Heart left ventricle (tissue), 16 donors: ENCODE data around the gene LARP4B. TPM values are rescaled to one million over a fixed set of nuclear protein-coding genes. Genes with fewer than 3 reads are reported as not detected.

Source experiments
- ATAC-seq, 4 donors: fragments of 200-7000 bp; cut with Tn5 transposase; one replicate each; pipeline ENCODE4 v1.9.1; 2020 to 2022; ENCODE audit warnings: moderate library complexity in 4 of 4, mild to moderate bottlenecking in 3 of 4, moderate number of reproducible peaks in 1 of 4
- DNase-seq, 5 donors: peaks; one replicate each; pipeline ENCODE4 v3.0.0-alpha.2; 2020
- H3K27ac ChIP-seq, 12 donors: fragments of 200-600 bp; sonication (generic) in 4 of 12; one replicate each; pipeline versions ENCODE4 v1.5.0 to v1.8.0; 2016 to 2022; ENCODE audit warnings: mild to moderate bottlenecking in 2 of 12
- H3K27me3 ChIP-seq, 9 donors: fragments of 200-600 bp; sonication (generic) in 2 of 9; one replicate each; pipeline versions ENCODE4 v1.5.1 to v1.8.0; 2016 to 2022; ENCODE audit warnings: mild to moderate bottlenecking in 3 of 9
- H3K36me3 ChIP-seq, 9 donors: fragments of 200-600 bp; sonication (generic) in 2 of 9; one replicate each; pipeline versions ENCODE4 v1.5.0 to v1.8.0; 2018 to 2022; ENCODE audit warnings: mild to moderate bottlenecking in 2 of 9
- H3K4me1 ChIP-seq, 12 donors: fragments of 200-600 bp; sonication (generic) in 4 of 12; one replicate each; pipeline versions ENCODE4 v1.5.0 to v1.8.0; 2016 to 2022; ENCODE audit warnings: mild to moderate bottlenecking in 3 of 12
- H3K4me3 ChIP-seq, 12 donors: fragments of 200-600 bp; sonication (generic) in 4 of 12; one replicate each; pipeline versions ENCODE4 v1.5.0 to v1.8.0; 2017 to 2022; ENCODE audit warnings: mild to moderate bottlenecking in 9 of 12, moderate library complexity in 4 of 12
- H3K9me3 ChIP-seq, 12 donors: fragments of 200-600 bp; sonication (generic) in 4 of 12; one replicate each; pipeline versions ENCODE4 v1.5.0 to v1.8.0; 2016 to 2022; ENCODE audit warnings: mild to moderate bottlenecking in 1 of 12
- CTCF ChIP-seq, 12 donors: fragments of 200-600 bp; sonication (generic) in 4 of 12; IDR thresholded peaks; one replicate each; pipeline versions ENCODE4 v1.5.0 to v1.8.0; 2018 to 2022; ENCODE audit warnings: antibody characterized with exemption in 12 of 12, mild to moderate bottlenecking in 5 of 12
- POLR2A ChIP-seq, 2 donors: fragments of 450-650 bp; IDR thresholded peaks; one replicate each; pipeline ENCODE4 v1.6.1; 2017; ENCODE audit warnings: antibody characterized with exemption in 2 of 2, mild to moderate bottlenecking in 2 of 2, moderate library complexity in 2 of 2
- WGBS, 4 donors: extraction: QIAGEN DNeasy Blood & Tissue Kit in 2 of 4; methylation state at CpG; one replicate each; pipeline versions ENCODE4 v1.1.5 to v1.1.7; 2013 to 2018; 5-methylcytosine and 5-hydroxymethylcytosine counted together
- intact Hi-C, 10 donors: fragments of 100-400 bp; cut with DNase I; formaldehyde crosslinking; loops; one replicate each; pipeline versions ENCODE4 v1.11.1 to v1.14.2; 2022
- polyA plus RNA-seq, 2 donors: library from polyadenylated mRNA; stranded (reverse); fragments of 200-250 nt; gene quantifications; one replicate each; pipeline ENCODE4 v1.2.3, GENCODE V29; 2013
- total RNA-seq, 9 donors: library from RNA; depleted of rRNA in 2 of 9; stranded (reverse); fragments of >200 nt in 2 of 9; fragmentation: NEBNext Ultra II Directional in 3 of 9; extraction: Animal tissue kit (Norgen Biotek cat#: 25700) in 3 of 9; gene quantifications; one replicate each; pipeline versions ENCODE4 v1.1.0 to v1.2.4, GENCODE V29; 2016 to 2023
- donor health status: ischemic (EF 13 %, LVEDD 7.1; RV severe dilation, severe dysfunction).
- donor health status: healthy with polysubstance abuse.
- donor health status: DM: no; HTN: yes; CAD: no.
- donor health status: DM: no; HTN: no; CAD: no.
- donor health status: ischemic (EF 25% LVEDD 6.9; RV normal size, moderate dysfunction).
- donor health status: ischemic (EF 25% LVEDD 5.7; RV mildly dilated, moderate dysfunction).
- donor health status: healthy.
- donor health status: DM: yes; HTN: yes; CAD: no.
- donor health status: ischemic (EF 35%, LVEDD 5.7; RV mildly dilated, moderate dysfunction).
- donor health status: nonischemic (EF 11% LVEDD 7.7; RV severe dilation, severe dysfunction).
- donor health status: DM: yes; HTN: yes; CAD: no.
- donor health status: PGD.
- donor health status: ischemic (EF 29% LVEDD 5.4; RV normal size, mild dysfunction).
- donor health status: nonischemic (EF 23%, LVEDD 6.1; RV moderate dilation, normal function).

LARP4B gene
- total and polyA plus RNA-seq, 11 donors, result 20.1 to 81.1 (median 63.0) TPM

GRCh38 chr10:790821-791551, 140.5 kb downstream of the LARP4B start:
- 85 to 94% (median 89%) methylated on average over 22 to 25 of the region's 25 CpGs for WGBS, 4 donors
- Histone ChIP-seq H3K36me3 (no peaks in the 10 kb centered on the region), H3K27ac (no peak overlapping the region), H3K27me3 (no peaks in the 10 kb centered on the region), H3K9me3 (no peaks in the 10 kb centered on the region), H3K4me1 (peaks cover 0 to 21% (median 8%) of the 10 kb centered on the region in 12 donors), H3K4me3 (no peak overlapping the region)
- intact Hi-C loops, result loop anchor here in 6 of 10 donors (5.0 to 10.0 kb wide), 4 partner anchors 206 to 284 kb away; no protein-coding TSS in a partner anchor
- no peak for DNase-seq
- no peak for ATAC-seq
- TF ChIP-seq CTCF (IDR thresholded peaks at IDR 0.05), result no peak

GRCh38 chr10:789831-790701, 141.4 kb downstream of the LARP4B start:
- DNase-seq (peak in 1 of 5 donors; percentile 18), ATAC-seq (no peak)
- Histone ChIP-seq H3K27me3 (peaks cover 0 to 3% (median 0%) of the 10 kb centered on the region in 9 donors), H3K36me3 (no peaks in the 10 kb centered on the region), H3K4me1 (peaks cover 0 to 23% (median 8%) of the 10 kb centered on the region in 12 donors), H3K27ac (no peak overlapping the region), H3K9me3 (no peaks in the 10 kb centered on the region), H3K4me3 (peak overlapping the region in 3 of 12 donors; percentile 47 to 49 (median 48))
- 68 to 81% (median 72%) methylated on average over 28 to 30 of the region's 30 CpGs for WGBS, 4 donors
- TF ChIP-seq POLR2A (IDR thresholded peaks at IDR 0.05) (no peak), CTCF (IDR thresholded peaks at IDR 0.05) (no peak)
- intact Hi-C loops, result loop anchor here (1.0 to 10.0 kb wide), 11 partner anchors 75 to 283 kb away; no protein-coding TSS in a partner anchor

GRCh38 chr10:788796-789748, 142.4 kb downstream of the LARP4B start:
- Histone ChIP-seq H3K9me3 (no peaks in the 10 kb centered on the region), H3K4me3 (peak overlapping the region in 9 of 12 donors; percentile 19 to 56 (median 48)), H3K27me3 (peaks cover 0 to 11% (median 0%) of the 10 kb centered on the region in 9 donors), H3K36me3 (no peaks in the 10 kb centered on the region), H3K4me1 (peaks cover 0 to 31% (median 8%) of the 10 kb centered on the region in 12 donors), H3K27ac (peak overlapping the region in 2 of 12 donors; percentile 17 to 22)
- 32 to 55% (median 39%) methylated on average over 26 to 50 of the region's 50 CpGs for WGBS, 4 donors
- intact Hi-C loops, result loop anchor here in 6 of 10 donors (1.0 to 10.0 kb wide), 9 partner anchors 74 to 282 kb away; no protein-coding TSS in a partner anchor
- TF ChIP-seq CTCF (IDR thresholded peaks at IDR 0.05) (peak in 10 of 12 donors; percentile 22 to 77 (median 60)), POLR2A (IDR thresholded peaks at IDR 0.05) (no peak)
- DNase-seq (peak in 4 of 5 donors; percentile 77 to 89 (median 79)), ATAC-seq (peak in 3 of 4 donors; percentile 60 to 89 (median 80))
